HepG2 (cell line): ENCODE measurements around the gene KCNK7. TPM values are rescaled to one million over a fixed set of nuclear protein-coding genes. Genes with fewer than 3 reads are reported as not detected.

Experiments used
- ARHGAP35 ChIP-seq: sonication (generic); formaldehyde crosslinking; IDR thresholded peaks from 2 replicates; pipeline ENCODE4 v1.9.0; 2022; ENCODE audit warnings: mild to moderate bottlenecking, inconsistent platforms, moderate library complexity, missing genetic modification reagents, borderline replicate concordance
- HNF4G ChIP-seq, 2 experiments: sonication (generic) in 1 of 2; formaldehyde crosslinking in 1 of 2; IDR thresholded peaks; 2 replicates each; pipeline versions ENCODE4 v1.4.0 to v1.6.1; 2011 to 2020; ENCODE audit warnings: borderline replicate concordance in 2 of 2, low read depth in 2 of 2, mild to moderate bottlenecking in 2 of 2, low read length in 1 of 2, missing genetic modification reagents in 1 of 2, moderate library complexity in 1 of 2
- LCORL ChIP-seq, 2 experiments: fragments of 450-650 bp in 1 of 2; sonication (generic) in 1 of 2; formaldehyde crosslinking in 1 of 2; IDR thresholded peaks; 2 replicates each; pipeline versions ENCODE4 v1.5.0 to v1.6.1; 2017 to 2020; ENCODE audit warnings: antibody characterized with exemption in 1 of 2, missing genetic modification reagents in 1 of 2
- MEIS2 ChIP-seq: sonication (generic); formaldehyde crosslinking; IDR thresholded peaks from 2 replicates; pipeline ENCODE4 v1.9.0; 2021; ENCODE audit warnings: mild to moderate bottlenecking, missing genetic modification reagents
- NFE2L1 ChIP-seq: sonication (generic); formaldehyde crosslinking; IDR thresholded peaks from 2 replicates; pipeline ENCODE4 v1.4.0; 2020; ENCODE audit warnings: missing genetic modification reagents, mild to moderate bottlenecking, borderline replicate concordance
- NR2C2 ChIP-seq: sonication (generic); formaldehyde crosslinking; IDR thresholded peaks from 2 replicates; pipeline ENCODE4 v1.4.0; 2020; ENCODE audit warnings: missing genetic modification reagents, mild to moderate bottlenecking, moderate library complexity, borderline replicate concordance
- RAD51 ChIP-seq: fragments of 450-650 bp; IDR thresholded peaks from 2 replicates; pipeline ENCODE4 v1.6.1; 2016; ENCODE audit warnings: borderline replicate concordance
- TBL1XR1 ChIP-seq: fragments of 150-350 bp; IDR thresholded peaks from 2 replicates; pipeline ENCODE4 v1.6.1; 2014; ENCODE audit warnings: borderline replicate concordance, low read length; ENCODE audit not compliant: partially characterized antibody
- ZBTB7B ChIP-seq: sonication (generic); formaldehyde crosslinking; IDR thresholded peaks from 2 replicates; pipeline ENCODE4 v1.4.0; 2020; ENCODE audit warnings: missing genetic modification reagents
- ZIK1 ChIP-seq: sonication (generic); formaldehyde crosslinking; IDR thresholded peaks from 2 replicates; pipeline ENCODE4 v1.5.0; 2020; ENCODE audit warnings: mild to moderate bottlenecking, low read depth, missing genetic modification reagents, borderline replicate concordance
- ZNF160 ChIP-seq: sonication (generic); formaldehyde crosslinking; IDR thresholded peaks from 2 replicates; pipeline ENCODE4 v1.8.0; 2022; ENCODE audit warnings: mild to moderate bottlenecking, inconsistent platforms, missing genetic modification reagents
- ZNF329 ChIP-seq: sonication (generic); formaldehyde crosslinking; IDR thresholded peaks from 2 replicates; pipeline ENCODE4 v1.9.0; 2021; ENCODE audit warnings: low read depth, mild to moderate bottlenecking, missing genetic modification reagents
- ZNF7 ChIP-seq: IDR thresholded peaks from 2 replicates; pipeline ENCODE4 v1.6.1; 2016; ENCODE audit warnings: missing biosample characterization, missing genetic modification reagents
- ZNF772 ChIP-seq: sonication (generic); formaldehyde crosslinking; IDR thresholded peaks from 2 replicates; pipeline ENCODE4 v1.5.0; 2020; ENCODE audit warnings: mild to moderate bottlenecking, missing genetic modification reagents
- polyA plus RNA-seq, 8 experiments: library from polyadenylated mRNA; depleted of rRNA in 3 of 8; stranded (reverse) in 7 of 8; unstranded in 1 of 8; fragments of >200 nt; fragmentation: Illumina TruSeq in 4 of 8; extraction: Trizol in 4 of 8; gene quantifications; 2 replicates each; pipeline versions ENCODE4 v1.2.1 to v1.2.3, GENCODE V29; 2011 to 2016; ENCODE audit warnings: low read depth in 4 of 8, missing spikeins in 1 of 8, mixed read lengths in 1 of 8; ENCODE audit not compliant: insufficient read depth in 1 of 8
- total RNA-seq, 5 experiments: library from RNA; depleted of rRNA; stranded (reverse); fragments of >200 nt; fragmentation: Illumina TruSeq; extraction: Trizol; gene quantifications; 2 replicates each; pipeline ENCODE4 v1.2.3, GENCODE V29; 2016; ENCODE audit warnings: low read depth in 1 of 5
- TF ChIP-seq, protein P1 (sequence below): sonication (generic); formaldehyde crosslinking; IDR thresholded peaks from 2 replicates; pipeline ENCODE4 v1.5.0; 2020; ENCODE audit warnings: missing genetic modification reagents
- TF ChIP-seq, protein P2 (sequence below): sonication (generic); formaldehyde crosslinking; IDR thresholded peaks from 2 replicates; pipeline ENCODE4 v1.4.0; 2020; ENCODE audit warnings: missing genetic modification reagents
- TF ChIP-seq, protein P3 (sequence below): sonication (generic); formaldehyde crosslinking; IDR thresholded peaks from 2 replicates; pipeline ENCODE4 v1.5.1; 2020; ENCODE audit warnings: missing genetic modification reagents, mild to moderate bottlenecking, borderline replicate concordance
- TF ChIP-seq, protein P4 (sequence below): sonication (generic); formaldehyde crosslinking; IDR thresholded peaks from 2 replicates; pipeline ENCODE4 v1.4.0; 2020; ENCODE audit warnings: missing genetic modification reagents
- TF ChIP-seq, protein P5 (sequence below): sonication (generic); formaldehyde crosslinking; conservative IDR thresholded peaks from 2 replicates; pipeline ENCODE4 v1.4.0; 2020; ENCODE audit warnings: missing genetic modification reagents

KCNK7 gene
- total and polyA plus RNA-seq, 2 of the 13 experiments (the other 11 are each of a cell fraction or from before 2014, with no cell fraction given): 0.11 TPM; not detected in 1

DNA sequence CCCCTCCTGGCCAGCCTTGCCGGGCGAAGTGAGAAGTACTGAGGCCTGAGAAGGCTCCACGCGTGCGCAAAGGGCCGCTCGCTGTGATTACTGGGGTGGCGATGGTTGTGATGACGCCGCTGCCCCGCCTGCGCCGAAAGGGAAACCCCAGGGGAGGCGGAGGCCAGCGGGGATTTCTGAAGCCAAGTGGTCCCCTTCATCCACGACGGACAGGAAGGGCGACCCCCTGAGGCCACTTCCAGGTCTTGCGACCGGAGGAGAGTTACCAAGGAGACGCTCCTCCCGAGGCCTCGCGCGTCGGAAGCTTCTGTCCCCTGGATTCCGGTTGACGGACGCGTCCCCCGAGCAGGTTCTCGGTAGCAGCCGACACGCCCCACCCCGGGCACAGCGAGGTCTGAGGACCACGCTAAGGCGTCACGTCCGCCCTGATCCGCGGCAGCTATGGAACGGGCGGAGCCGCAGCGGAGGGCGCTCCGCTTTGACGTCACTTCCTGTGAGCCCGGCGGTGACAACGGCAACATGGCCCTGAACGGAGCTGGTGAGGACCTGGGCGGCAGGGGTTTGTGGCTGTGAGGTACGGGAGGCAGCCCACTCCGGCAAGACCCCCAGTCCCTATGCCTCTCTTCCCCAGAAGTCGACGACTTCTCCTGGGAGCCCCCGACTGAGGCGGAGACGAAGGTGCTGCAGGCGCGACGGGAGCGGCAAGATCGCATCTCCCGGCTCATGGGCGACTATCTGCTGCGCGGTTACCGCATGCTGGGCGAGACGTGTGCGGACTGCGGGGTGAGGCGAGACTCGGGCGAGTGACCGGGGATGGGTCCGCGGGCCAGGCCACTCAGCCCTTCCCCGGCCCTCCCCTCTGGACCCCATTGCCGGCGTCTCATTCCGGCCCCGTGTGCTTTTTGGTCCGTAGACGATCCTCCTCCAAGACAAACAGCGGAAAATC is 25.4 kb downstream of the KCNK7 start, which contains the start of gene ZNRD2 (continued):
- TF ChIP-seq, protein P1, sequence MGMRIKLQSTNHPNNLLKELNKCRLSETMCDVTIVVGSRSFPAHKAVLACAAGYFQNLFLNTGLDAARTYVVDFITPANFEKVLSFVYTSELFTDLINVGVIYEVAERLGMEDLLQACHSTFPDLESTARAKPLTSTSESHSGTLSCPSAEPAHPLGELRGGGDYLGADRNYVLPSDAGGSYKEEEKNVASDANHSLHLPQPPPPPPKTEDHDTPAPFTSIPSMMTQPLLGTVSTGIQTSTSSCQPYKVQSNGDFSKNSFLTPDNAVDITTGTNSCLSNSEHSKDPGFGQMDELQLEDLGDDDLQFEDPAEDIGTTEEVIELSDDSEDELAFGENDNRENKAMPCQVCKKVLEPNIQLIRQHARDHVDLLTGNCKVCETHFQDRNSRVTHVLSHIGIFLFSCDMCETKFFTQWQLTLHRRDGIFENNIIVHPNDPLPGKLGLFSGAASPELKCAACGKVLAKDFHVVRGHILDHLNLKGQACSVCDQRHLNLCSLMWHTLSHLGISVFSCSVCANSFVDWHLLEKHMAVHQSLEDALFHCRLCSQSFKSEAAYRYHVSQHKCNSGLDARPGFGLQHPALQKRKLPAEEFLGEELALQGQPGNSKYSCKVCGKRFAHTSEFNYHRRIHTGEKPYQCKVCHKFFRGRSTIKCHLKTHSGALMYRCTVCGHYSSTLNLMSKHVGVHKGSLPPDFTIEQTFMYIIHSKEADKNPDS: peak; percentile 29; the same call in 1 of the 2 replicates
- TF ChIP-seq RAD51 (no peak), NFE2L1 (CRISPR knock-in tag) (no peak), ZNF329 (CRISPR knock-in tag) (peak; percentile 69), LCORL (IDR thresholded peaks at IDR 0.05) (no peak), LCORL (CRISPR knock-in tag; IDR thresholded peaks at IDR 0.05) (peak; percentile 84), ZNF160 (CRISPR knock-in tag) (no peak), HNF4G (IDR thresholded peaks at IDR 0.05; ENCODE audit: borderline replicate concordance, low read depth, low read length) (no peak), HNF4G (CRISPR knock-in tag; IDR thresholded peaks at IDR 0.05; ENCODE audit: borderline replicate concordance, low read depth) (peak; percentile 56; the same call in 1 of the 2 replicates), TBL1XR1 (no peak), ARHGAP35 (CRISPR knock-in tag) (peak; percentile 88; the same call in 1 of the 2 replicates), MEIS2 (CRISPR knock-in tag) (peak; percentile 63; the same call in 1 of the 2 replicates), ZNF772 (CRISPR knock-in tag) (no peak; the same call in 1 of the 2 replicates), ZBTB7B (CRISPR knock-in tag) (peak; percentile 83), ZIK1 (CRISPR knock-in tag) (0 out of 2 replicates have a peak, but pooled peaks have one; percentile 52), ZNF7 (CRISPR knock-in tag) (no peak), NR2C2 (CRISPR knock-in tag) (peak; percentile 94)
- TF ChIP-seq, protein P2, sequence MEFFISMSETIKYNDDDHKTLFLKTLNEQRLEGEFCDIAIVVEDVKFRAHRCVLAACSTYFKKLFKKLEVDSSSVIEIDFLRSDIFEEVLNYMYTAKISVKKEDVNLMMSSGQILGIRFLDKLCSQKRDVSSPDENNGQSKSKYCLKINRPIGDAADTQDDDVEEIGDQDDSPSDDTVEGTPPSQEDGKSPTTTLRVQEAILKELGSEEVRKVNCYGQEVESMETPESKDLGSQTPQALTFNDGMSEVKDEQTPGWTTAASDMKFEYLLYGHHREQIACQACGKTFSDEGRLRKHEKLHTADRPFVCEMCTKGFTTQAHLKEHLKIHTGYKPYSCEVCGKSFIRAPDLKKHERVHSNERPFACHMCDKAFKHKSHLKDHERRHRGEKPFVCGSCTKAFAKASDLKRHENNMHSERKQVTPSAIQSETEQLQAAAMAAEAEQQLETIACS (CRISPR knock-in tag): no peak
- TF ChIP-seq, protein P3, sequence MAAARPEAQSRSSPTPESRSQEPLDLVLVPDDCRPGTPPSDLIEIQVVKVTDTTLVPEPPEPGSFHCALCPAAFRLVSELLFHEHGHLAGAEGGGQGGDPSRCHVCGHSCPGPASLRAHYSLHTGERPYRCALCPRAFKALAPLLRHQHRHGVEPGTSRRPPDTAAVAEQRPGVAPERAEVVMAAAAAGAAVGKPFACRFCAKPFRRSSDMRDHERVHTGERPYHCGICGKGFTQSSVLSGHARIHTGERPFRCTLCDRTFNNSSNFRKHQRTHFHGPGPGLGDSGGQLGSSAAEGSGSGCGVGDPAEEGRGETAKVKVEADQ (CRISPR knock-in tag): 0 out of 2 replicates have a peak, but pooled peaks have one; percentile 36
- TF ChIP-seq, protein P4, sequence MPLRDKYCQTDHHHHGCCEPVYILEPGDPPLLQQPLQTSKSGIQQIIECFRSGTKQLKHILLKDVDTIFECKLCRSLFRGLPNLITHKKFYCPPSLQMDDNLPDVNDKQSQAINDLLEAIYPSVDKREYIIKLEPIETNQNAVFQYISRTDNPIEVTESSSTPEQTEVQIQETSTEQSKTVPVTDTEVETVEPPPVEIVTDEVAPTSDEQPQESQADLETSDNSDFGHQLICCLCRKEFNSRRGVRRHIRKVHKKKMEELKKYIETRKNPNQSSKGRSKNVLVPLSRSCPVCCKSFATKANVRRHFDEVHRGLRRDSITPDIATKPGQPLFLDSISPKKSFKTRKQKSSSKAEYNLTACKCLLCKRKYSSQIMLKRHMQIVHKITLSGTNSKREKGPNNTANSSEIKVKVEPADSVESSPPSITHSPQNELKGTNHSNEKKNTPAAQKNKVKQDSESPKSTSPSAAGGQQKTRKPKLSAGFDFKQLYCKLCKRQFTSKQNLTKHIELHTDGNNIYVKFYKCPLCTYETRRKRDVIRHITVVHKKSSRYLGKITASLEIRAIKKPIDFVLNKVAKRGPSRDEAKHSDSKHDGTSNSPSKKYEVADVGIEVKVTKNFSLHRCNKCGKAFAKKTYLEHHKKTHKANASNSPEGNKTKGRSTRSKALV (CRISPR knock-in tag): no peak
- TF ChIP-seq, protein P5, sequence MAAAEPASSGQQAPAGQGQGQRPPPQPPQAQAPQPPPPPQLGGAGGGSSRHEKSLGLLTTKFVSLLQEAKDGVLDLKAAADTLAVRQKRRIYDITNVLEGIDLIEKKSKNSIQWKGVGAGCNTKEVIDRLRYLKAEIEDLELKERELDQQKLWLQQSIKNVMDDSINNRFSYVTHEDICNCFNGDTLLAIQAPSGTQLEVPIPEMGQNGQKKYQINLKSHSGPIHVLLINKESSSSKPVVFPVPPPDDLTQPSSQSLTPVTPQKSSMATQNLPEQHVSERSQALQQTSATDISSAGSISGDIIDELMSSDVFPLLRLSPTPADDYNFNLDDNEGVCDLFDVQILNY: no peak
